HEK293T (cell line): Measurements from ENCODE around the gene MEGF8.

Source experiments
- CTCF ChIA-PET: fragments of 350-600 bp; formaldehyde crosslinking; extraction: SDS; loops from one replicate; lab custom pipeline; 2021; ENCODE audit warnings: antibody characterized with exemption, inconsistent platforms; lab: Yijun Ruan, JAX
- POLR2A ChIA-PET: fragments of 350-600 bp; formaldehyde crosslinking; extraction: SDS; loops from one replicate; lab custom pipeline; 2020; ENCODE audit warnings: antibody characterized with exemption, inconsistent platforms; lab: Yijun Ruan, JAX
- DNase-seq: peaks from one replicate; pipeline ENCODE4 v3.0.0; 2012; ENCODE audit warnings: mixed read lengths; ENCODE audit errors: extremely low spot score
- ARNT ChIP-seq: fragments of 450-650 bp; IDR thresholded peaks from 2 replicates; pipeline ENCODE4 v1.6.1; 2017; ENCODE audit warnings: mild to moderate bottlenecking
- BHLHE40 ChIP-seq: fragments of 450-650 bp; IDR thresholded peaks from 2 replicates; pipeline ENCODE4 v1.6.1; 2016; ENCODE audit warnings: mild to moderate bottlenecking, moderate library complexity, borderline replicate concordance
- CTBP1 ChIP-seq: fragments of 450-650 bp; IDR thresholded peaks from 2 replicates; pipeline ENCODE4 v1.6.1; 2016; ENCODE audit warnings: borderline replicate concordance
- ELF4 ChIP-seq: fragments of 450-650 bp; IDR thresholded peaks from 2 replicates; pipeline ENCODE4 v1.6.1; 2017; ENCODE audit warnings: antibody characterized with exemption
- FOXA1 ChIP-seq: fragments of 450-650 bp; IDR thresholded peaks from 2 replicates; pipeline ENCODE4 v1.6.1; 2016; ENCODE audit warnings: mild to moderate bottlenecking
- FOXK2 ChIP-seq: fragments of 450-650 bp; IDR thresholded peaks from 2 replicates; pipeline ENCODE4 v1.6.1; 2016; ENCODE audit warnings: mild to moderate bottlenecking
- FOXM1 ChIP-seq: fragments of 450-650 bp; IDR thresholded peaks from 2 replicates; pipeline ENCODE4 v1.6.1; 2017; ENCODE audit warnings: mild to moderate bottlenecking, borderline replicate concordance
- HDGF ChIP-seq: fragments of 450-650 bp; IDR thresholded peaks from 2 replicates; pipeline ENCODE4 v1.6.1; 2017; ENCODE audit warnings: antibody characterized with exemption, borderline replicate concordance
- L3MBTL2 ChIP-seq: fragments of 450-650 bp; conservative IDR thresholded peaks from 2 replicates; pipeline ENCODE4 v1.6.1; 2016; ENCODE audit warnings: mild to moderate bottlenecking
- LEF1 ChIP-seq: fragments of 450-650 bp; IDR thresholded peaks from 2 replicates; pipeline ENCODE4 v1.6.1; 2017; ENCODE audit warnings: mild to moderate bottlenecking, borderline replicate concordance
- NFRKB ChIP-seq: fragments of 450-650 bp; IDR thresholded peaks from 2 replicates; pipeline ENCODE4 v1.6.1; 2016; ENCODE audit warnings: mild to moderate bottlenecking, moderate library complexity
- SP1 ChIP-seq: fragments of 450-650 bp; IDR thresholded peaks from 2 replicates; pipeline ENCODE4 v1.6.1; 2017
- SUZ12 ChIP-seq: fragments of 450-650 bp; IDR thresholded peaks from 2 replicates; pipeline ENCODE4 v1.6.1; 2016; ENCODE audit warnings: mild to moderate bottlenecking
- TARDBP ChIP-seq: fragments of 450-650 bp; IDR thresholded peaks from 2 replicates; pipeline ENCODE4 v1.6.1; 2016
- ZNF384 ChIP-seq: fragments of 450-650 bp; IDR thresholded peaks from 2 replicates; pipeline ENCODE4 v1.6.1; 2016
- TF ChIP-seq, protein P1 (sequence below): fragments of 450-650 bp; IDR thresholded peaks from 2 replicates; pipeline ENCODE4 v1.6.1; 2016

MEGF8 gene

DNA sequence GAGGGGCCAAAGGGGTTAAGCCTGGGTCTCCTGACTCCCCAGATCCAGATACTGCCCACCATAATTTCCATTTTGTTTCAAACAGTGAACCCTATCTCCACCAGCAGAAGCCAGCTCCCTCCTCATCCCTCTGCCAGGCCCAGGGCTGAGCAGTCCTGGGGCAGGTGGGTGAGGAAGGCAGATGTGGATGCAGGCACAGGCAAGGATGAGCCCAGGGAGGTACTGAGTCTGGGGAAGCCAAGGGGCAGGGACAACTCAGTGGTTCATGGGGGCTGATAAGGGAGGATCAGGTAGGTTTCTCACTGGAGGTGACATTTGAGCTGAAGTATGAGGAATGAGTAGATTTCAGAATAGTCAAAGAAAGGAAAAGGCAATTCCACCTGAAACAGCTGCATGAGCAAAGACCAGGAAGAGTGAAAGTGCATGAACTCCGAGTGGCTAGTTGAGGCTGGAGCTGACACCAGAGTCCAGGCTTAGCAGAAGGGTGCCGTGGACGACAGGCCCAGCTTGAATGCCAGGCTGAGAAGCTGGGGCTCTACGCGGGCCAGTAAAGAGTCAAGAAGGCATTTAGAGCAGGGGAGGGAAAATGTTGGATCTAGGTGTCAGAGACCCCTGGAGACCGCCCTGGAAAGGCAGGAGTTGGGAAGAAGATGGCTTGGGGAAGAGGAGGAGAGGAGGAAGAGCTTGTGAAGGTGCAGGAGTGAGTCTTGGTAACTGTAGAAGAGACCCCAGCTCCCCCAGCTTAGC, 46.1 kb upstream of the MEGF8 start:
- ChIA-PET POLR2A (interaction anchor here (0.8 to 6.3 kb wide), 8 partner anchors 10 to 40 kb away, joined by 3 to 140 read pairs (median 6); partner anchors contain the start of genes CIC, GSK3A, PAFAH1B3 and PRR19), CTCF (interaction anchor here (0.6 to 2.9 kb wide), 9 partner anchors 10 to 156 kb away, joined by 3 to 53 read pairs (median 3); partner anchors contain the start of genes CIC and GSK3A)
- no peak for TF ChIP-seq L3MBTL2
- no peak for TF ChIP-seq NFRKB
- TF ChIP-seq FOXM1: no peak
- no peak for TF ChIP-seq TARDBP
- TF ChIP-seq BHLHE40: no peak
- TF ChIP-seq FOXK2: no peak
- no peak for TF ChIP-seq SUZ12
- TF ChIP-seq HDGF: no peak
- TF ChIP-seq FOXA1: no peak
- TF ChIP-seq ZNF384: no peak
- no peak for TF ChIP-seq ARNT
- TF ChIP-seq ELF4: no peak
- TF ChIP-seq SP1: no peak
- TF ChIP-seq CTBP1: no peak
- TF ChIP-seq, protein P1, sequence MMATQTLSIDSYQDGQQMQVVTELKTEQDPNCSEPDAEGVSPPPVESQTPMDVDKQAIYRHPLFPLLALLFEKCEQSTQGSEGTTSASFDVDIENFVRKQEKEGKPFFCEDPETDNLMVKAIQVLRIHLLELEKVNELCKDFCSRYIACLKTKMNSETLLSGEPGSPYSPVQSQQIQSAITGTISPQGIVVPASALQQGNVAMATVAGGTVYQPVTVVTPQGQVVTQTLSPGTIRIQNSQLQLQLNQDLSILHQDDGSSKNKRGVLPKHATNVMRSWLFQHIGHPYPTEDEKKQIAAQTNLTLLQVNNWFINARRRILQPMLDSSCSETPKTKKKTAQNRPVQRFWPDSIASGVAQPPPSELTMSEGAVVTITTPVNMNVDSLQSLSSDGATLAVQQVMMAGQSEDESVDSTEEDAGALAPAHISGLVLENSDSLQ: no peak
- TF ChIP-seq LEF1: no peak
- DNase-seq: no peak

DNA sequence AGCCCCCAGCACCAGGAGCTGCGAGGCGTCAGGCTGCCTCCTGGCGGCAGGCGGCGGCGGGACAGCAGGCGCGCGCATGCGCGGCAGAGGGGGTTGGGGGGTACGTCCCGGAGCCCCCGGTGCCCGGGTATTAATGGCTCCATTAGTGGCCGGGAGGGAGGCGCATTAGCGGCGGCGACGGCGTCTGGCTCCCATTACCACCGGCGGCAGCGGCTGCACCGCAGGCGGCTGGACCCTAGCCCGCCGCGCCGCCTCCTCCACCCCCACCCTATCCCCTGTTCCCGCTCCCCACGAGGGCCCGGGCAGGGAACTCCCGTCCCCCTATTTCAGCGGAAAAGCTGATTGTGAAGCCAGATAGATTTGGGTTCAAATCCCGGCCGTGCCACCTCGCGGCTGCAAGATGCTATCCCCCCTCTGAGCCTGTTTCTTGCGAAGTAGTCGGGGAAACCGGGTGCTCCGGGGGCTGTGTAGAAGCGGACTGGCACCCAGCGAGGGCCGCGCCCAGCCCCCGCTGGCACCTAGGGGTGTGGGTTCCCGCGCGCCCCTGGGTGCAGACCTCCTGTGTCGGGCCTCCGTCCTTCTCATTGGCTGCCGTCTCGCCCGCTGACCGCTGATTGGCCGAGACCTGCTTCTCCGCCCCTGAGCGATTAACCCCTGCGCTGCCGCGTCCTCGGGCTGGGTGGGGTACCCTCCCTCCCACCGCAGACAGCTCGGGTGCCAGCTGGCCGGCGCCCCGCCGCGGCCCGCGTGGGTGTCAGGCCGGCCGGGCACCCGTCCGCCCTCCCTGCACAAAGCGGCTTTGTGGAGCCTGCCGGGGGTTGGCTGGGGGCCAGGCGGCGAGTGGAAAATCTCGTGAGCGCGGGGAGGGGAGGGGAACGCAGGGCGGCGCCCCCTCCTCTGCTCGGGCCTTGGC, 45.3 kb upstream of the MEGF8 start:
- peak; percentile 84 for DNase-seq
- POLR2A ChIA-PET: interaction anchor here (0.8 to 6.3 kb wide), 8 partner anchors 10 to 41 kb away, joined by 3 to 140 read pairs (median 6); partner anchors contain the start of genes CIC, GSK3A, PAFAH1B3 and PRR19

DNA sequence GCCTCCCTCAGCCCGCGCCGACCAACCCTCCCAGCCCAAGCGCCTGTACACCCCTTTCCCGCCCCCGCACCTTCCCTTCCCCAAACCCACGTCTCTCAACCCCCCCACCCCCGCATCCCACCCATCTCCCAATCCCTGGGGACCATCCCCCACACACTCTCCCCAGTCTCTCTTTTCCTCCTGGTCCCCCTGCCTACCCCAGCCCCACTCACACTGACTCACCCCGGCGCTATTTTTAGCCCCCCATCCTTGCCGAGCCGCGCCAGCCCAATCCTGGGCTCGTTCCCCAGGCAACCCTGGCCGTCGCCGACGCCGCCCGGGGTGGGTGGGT, 44.7 kb upstream of the MEGF8 start:
- CTCF ChIA-PET: interaction anchor here (2.9 kb wide), 1 partner anchor 35 kb away, joined by 53 read pairs; no protein-coding TSS in a partner anchor
- POLR2A ChIA-PET: interaction anchor here (2.6 to 6.3 kb wide), 2 partner anchors 36 to 41 kb away, joined by 6 to 140 read pairs; partner anchors contain the start of gene GSK3A
- TF ChIP-seq SUZ12 (no peak), NFRKB (no peak), L3MBTL2 (no peak), FOXM1 (no peak), ZNF384 (no peak)
- TF ChIP-seq, protein P1: no peak
- DNase-seq: no peak

More for the DNA sequence above, 45.3 kb upstream of the MEGF8 start:
- CTCF ChIA-PET: interaction anchor here (0.6 to 2.9 kb wide), 9 partner anchors 11 to 155 kb away, joined by 3 to 53 read pairs (median 3); partner anchors contain the start of genes CIC and GSK3A
- peak; percentile 94 for TF ChIP-seq FOXM1
- TF ChIP-seq, protein P1: no peak

DNA sequence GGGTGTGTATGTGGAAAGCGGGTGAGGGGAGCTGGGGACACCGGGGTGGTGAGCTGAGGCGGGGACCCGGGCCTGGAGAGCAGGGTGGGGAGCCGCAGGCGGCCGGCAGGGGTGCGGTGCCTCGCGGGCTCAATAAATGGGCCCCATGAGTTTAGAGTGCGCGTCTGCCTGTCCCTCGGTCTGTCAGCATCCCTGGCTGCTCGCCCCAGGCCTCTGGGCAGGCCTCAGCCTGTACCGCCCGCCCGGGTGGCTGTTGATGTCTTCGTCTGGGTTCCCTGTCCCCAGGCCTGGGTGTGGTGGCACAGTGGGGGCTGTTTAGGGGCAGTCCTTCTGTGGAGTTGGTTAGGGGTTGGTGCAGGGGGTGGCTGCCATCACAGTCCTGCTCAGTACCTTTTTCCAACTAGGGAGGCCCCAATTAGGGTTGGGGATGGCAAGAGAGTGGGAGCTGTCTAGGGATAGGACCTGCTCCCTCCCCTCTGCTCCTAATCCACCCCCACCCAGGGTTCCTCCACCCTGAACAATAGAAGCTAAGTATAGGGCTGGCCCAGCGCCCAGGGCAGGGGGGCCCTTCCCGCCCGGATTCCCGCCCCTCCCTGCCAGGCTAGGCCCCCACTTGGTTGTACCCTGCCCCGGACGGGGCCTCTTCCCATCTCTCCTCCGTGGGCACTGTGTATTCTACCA, 44.1 kb upstream of the MEGF8 start:
- ChIA-PET POLR2A (interaction anchor here (1.0 to 6.3 kb wide), 5 partner anchors 21 to 115 kb away, joined by 3 to 140 read pairs (median 8); partner anchors contain the start of genes GSK3A, PAFAH1B3 and PRR19), CTCF (interaction anchor here (0.7 to 1.2 kb wide), 2 partner anchors 35 to 38 kb away, joined by 3 read pairs; no protein-coding TSS in a partner anchor)
- no peak for DNase-seq
- TF ChIP-seq BHLHE40 (no peak), ELF4 (no peak), L3MBTL2 (no peak), LEF1 (no peak), FOXK2 (no peak), HDGF (no peak), NFRKB (no peak), TARDBP (no peak), FOXA1 (no peak), SUZ12 (no peak), SP1 (no peak), ARNT (no peak), FOXM1 (no peak), ZNF384 (no peak), CTBP1 (no peak)
- TF ChIP-seq, protein P1: no peak
